IMR-90 (cell line): Measurements from ENCODE around the gene PLXNA4. TPM values are rescaled to one million over a fixed set of nuclear protein-coding genes. Genes with fewer than 3 reads are reported as not detected.

ENCODE experiments used
- ATAC-seq: fragments of 200-7000 bp; cut with Tn5 transposase; 2 replicates; pipeline ENCODE4 v1.9.1; 2020; ENCODE audit warnings: low read depth, mild to moderate bottlenecking, moderate library complexity
- BruUV-seq: library from RNA; stranded (reverse); fragments of 400-500 nt; replicated peaks from 2 replicates; lab custom pipeline; 2021; lab: Mats Ljungman, UMichigan
- CTCF ChIA-PET: fragments of 300-600 bp; formaldehyde crosslinking; extraction: SDS; loops from one replicate; lab custom pipeline; 2021; ENCODE audit warnings: antibody characterized with exemption; lab: Yijun Ruan, JAX
- POLR2A ChIA-PET: fragments of 300-600 bp; sonication (Branson Sonifier 250); formaldehyde crosslinking; loops from one replicate; lab custom pipeline; 2022; ENCODE audit warnings: antibody characterized with exemption; ENCODE audit not compliant: unreplicated experiment; lab: Charles Lee
- DNase-seq: peaks from one replicate; pipeline ENCODE4 v3.0.0; 2013
- H2AFZ ChIP-seq: replicated peaks from 2 replicates; pipeline ENCODE3; 2013; ENCODE audit warnings: low read length, mild to moderate bottlenecking; ENCODE audit not compliant: poor library complexity
- H2AK5ac ChIP-seq: 2 replicates; pipeline ENCODE4 v1.6.1; 2013; ENCODE audit warnings: low read depth, low read length, inconsistent platforms
- H2AK9ac ChIP-seq: replicated peaks from 2 replicates; pipeline ENCODE3; 2013; ENCODE audit warnings: mild to moderate bottlenecking, low read depth, low read length, moderate library complexity; ENCODE audit not compliant: poor library complexity
- H2BK120ac ChIP-seq: 2 replicates; pipeline ENCODE4 v1.6.1; 2013; ENCODE audit warnings: low read depth, low read length, inconsistent platforms
- H2BK15ac ChIP-seq: 3 replicates; pipeline ENCODE4 v1.6.1; 2013; ENCODE audit warnings: low read depth, low read length, inconsistent platforms
- H2BK20ac ChIP-seq: 2 replicates; pipeline ENCODE4 v1.6.1; 2013; ENCODE audit warnings: low read depth, mild to moderate bottlenecking, inconsistent platforms, low read length, moderate library complexity
- H2BK5ac ChIP-seq: 2 replicates; pipeline ENCODE4 v1.6.1; 2013; ENCODE audit warnings: mild to moderate bottlenecking, low read depth, low read length, inconsistent platforms; ENCODE audit not compliant: poor library complexity, severe bottlenecking
- H3K14ac ChIP-seq: replicated peaks from 2 replicates; pipeline ENCODE4 v1.6.1; 2013; ENCODE audit warnings: low read depth, low read length, inconsistent platforms
- H3K18ac ChIP-seq: 2 replicates; pipeline ENCODE4 v1.6.1; 2013; ENCODE audit warnings: low read depth, low read length, control low read depth
- H3K23ac ChIP-seq: 2 replicates; pipeline ENCODE4 v1.6.1; 2013; ENCODE audit warnings: low read depth, low read length, inconsistent platforms
- H3K27ac ChIP-seq: 2 replicates; pipeline ENCODE4 v1.5.1; 2013; ENCODE audit warnings: mild to moderate bottlenecking, control low read depth, low read length; ENCODE audit not compliant: insufficient read depth
- H3K27me3 ChIP-seq: 2 replicates; pipeline ENCODE4 v1.6.1; 2013; ENCODE audit warnings: low read length; ENCODE audit not compliant: control insufficient read depth, insufficient read depth
- H3K36me3 ChIP-seq: 2 replicates; pipeline ENCODE4 v1.6.1; 2013; ENCODE audit warnings: low read length, mixed read lengths; ENCODE audit not compliant: control insufficient read depth, insufficient read depth
- H3K4ac ChIP-seq: 2 replicates; pipeline ENCODE4 v1.6.1; 2013; ENCODE audit warnings: low read depth, low read length, inconsistent platforms
- H3K4me1 ChIP-seq: 2 replicates; pipeline ENCODE4 v1.6.1; 2013; ENCODE audit warnings: low read length, mixed read lengths; ENCODE audit not compliant: control insufficient read depth, insufficient read depth
- H3K4me2 ChIP-seq: 2 replicates; pipeline ENCODE4 v1.6.1; 2013; ENCODE audit warnings: low read depth, mild to moderate bottlenecking, control low read depth, low read length, moderate library complexity
- H3K4me3 ChIP-seq: 2 replicates; pipeline ENCODE4 v1.5.1; 2013; ENCODE audit warnings: low read depth, mild to moderate bottlenecking, control low read depth, low read length, moderate library complexity; ENCODE audit not compliant: insufficient read depth
- H3K56ac ChIP-seq: 2 replicates; pipeline ENCODE4 v1.6.1; 2013; ENCODE audit warnings: low read length, inconsistent platforms; ENCODE audit not compliant: insufficient read depth; ENCODE audit errors: extremely low read depth
- H3K79me1 ChIP-seq, 2 experiments: 2 replicates each; pipeline ENCODE4 v1.6.1; 2013; ENCODE audit warnings: low read length in 2 of 2, inconsistent platforms in 1 of 2, low read depth in 1 of 2
- H3K9ac ChIP-seq: 2 replicates; pipeline ENCODE4 v1.6.1; 2013; ENCODE audit warnings: low read depth, low read length, control low read depth
- H3K9me1 ChIP-seq: 2 replicates; pipeline ENCODE4 v1.6.1; 2013; ENCODE audit warnings: low read length, inconsistent platforms; ENCODE audit not compliant: insufficient read depth
- H3K9me3 ChIP-seq: 2 replicates; pipeline ENCODE4 v1.6.1; 2013; ENCODE audit warnings: low read length; ENCODE audit not compliant: control insufficient read depth, insufficient read depth
- H4K20me1 ChIP-seq: 2 replicates; pipeline ENCODE4 v1.6.1; 2013; ENCODE audit warnings: low read length, inconsistent platforms; ENCODE audit not compliant: insufficient read depth
- H4K5ac ChIP-seq: 2 replicates; pipeline ENCODE4 v1.6.1; 2013; ENCODE audit warnings: mild to moderate bottlenecking, low read depth, low read length, control low read depth
- H4K8ac ChIP-seq, 2 experiments: 2 replicates each; pipeline ENCODE4 v1.6.1; 2013; ENCODE audit warnings: low read depth in 2 of 2, low read length in 2 of 2, control low read depth in 1 of 2, inconsistent platforms in 1 of 2
- H4K91ac ChIP-seq: 2 replicates; pipeline ENCODE4 v1.6.1; 2013; ENCODE audit warnings: low read depth, low read length, inconsistent platforms; ENCODE audit not compliant: insufficient read depth
- BHLHE40 ChIP-seq: fragments of 150-350 bp; IDR thresholded peaks from 2 replicates; pipeline ENCODE4 v1.6.1; 2016; ENCODE audit warnings: mild to moderate bottlenecking, low read depth, low read length
- CEBPB ChIP-seq: IDR thresholded peaks from 2 replicates; pipeline ENCODE4 v1.6.1; 2012; ENCODE audit warnings: low read depth, low read length, improper control_type of control experiment
- CHD1 ChIP-seq: IDR thresholded peaks from 2 replicates; pipeline ENCODE4 v1.6.1; 2012; ENCODE audit warnings: low read depth, low read length, improper control_type of control experiment
- CTCF ChIP-seq: conservative IDR thresholded peaks from 2 replicates; pipeline ENCODE4 v1.5.1; 2012; ENCODE audit warnings: mild to moderate bottlenecking, low read depth, low read length, improper control_type of control experiment
- ELK1 ChIP-seq: fragments of 150-350 bp; IDR thresholded peaks from 2 replicates; pipeline ENCODE4 v1.6.1; 2016; ENCODE audit warnings: low read depth, mild to moderate bottlenecking, low read length, moderate library complexity, borderline replicate concordance
- FOS ChIP-seq: fragments of 150-350 bp; IDR thresholded peaks from 2 replicates; pipeline ENCODE4 v1.6.1; 2016; ENCODE audit warnings: low read depth, low read length
- MXI1 ChIP-seq: IDR thresholded peaks from 2 replicates; pipeline ENCODE4 v1.6.1; 2012; ENCODE audit warnings: low read depth, mild to moderate bottlenecking, low read length, moderate library complexity, borderline replicate concordance
- NFE2L2 ChIP-seq: fragments of 150-350 bp; IDR thresholded peaks from 2 replicates; pipeline ENCODE4 v1.6.1; 2016; ENCODE audit warnings: low read depth, mild to moderate bottlenecking, low read length
- POLR2A ChIP-seq: IDR thresholded peaks from 2 replicates; pipeline ENCODE4 v1.6.1; 2012; ENCODE audit warnings: mild to moderate bottlenecking, low read depth, low read length
- RCOR1 ChIP-seq: IDR thresholded peaks from 2 replicates; pipeline ENCODE4 v1.6.1; 2012; ENCODE audit warnings: mild to moderate bottlenecking, low read length, improper control_type of control experiment; ENCODE audit not compliant: insufficient replicate concordance
- RFX5 ChIP-seq: IDR thresholded peaks from 2 replicates; pipeline ENCODE4 v1.8.0; 2012; ENCODE audit warnings: low read depth, mild to moderate bottlenecking, low read length, moderate library complexity
- SMC3 ChIP-seq: fragments of 150-350 bp; IDR thresholded peaks from 2 replicates; pipeline ENCODE4 v1.6.1; 2016; ENCODE audit warnings: low read depth, mild to moderate bottlenecking, antibody characterized with exemption, low read length, moderate library complexity
- USF2 ChIP-seq: fragments of 150-350 bp; IDR thresholded peaks from 2 replicates; pipeline ENCODE4 v1.6.1; 2017; ENCODE audit warnings: mild to moderate bottlenecking, antibody characterized with exemption, low read length, low read depth
- WGBS, 2 experiments: methylation state at CpG; one replicate each; pipeline versions ENCODE4 v1.1.5 to v1.1.7; 2013; ENCODE audit warnings: missing lambda C conversion rate in 2 of 2; ENCODE audit not compliant: insufficient read length in 1 of 2; ENCODE audit errors: extremely low coverage in 2 of 2; 5-methylcytosine and 5-hydroxymethylcytosine counted together
- dilution Hi-C: fragments of 300-500 bp; cut with HindIII; formaldehyde crosslinking; loops from one replicate; pipeline ENCODE4 v1.14.3; 2018; ENCODE audit warnings: low sequenced_read_pairs; ENCODE audit not compliant: unreplicated experiment
- in situ Hi-C: fragments of 300-500 bp; cut with MboI; formaldehyde crosslinking; loops from 3 replicates; pipeline ENCODE4 v1.14.3; 2019; ENCODE audit warnings: low sequenced_read_pairs, inconsistent platforms, mixed read lengths
- intact Hi-C: fragments of 100-400 bp; cut with micrococcal nuclease; formaldehyde crosslinking; loops from 2 replicates; pipeline ENCODE4 v1.10.0; 2022
- polyA plus RNA-seq, 3 experiments: library from polyadenylated mRNA; depleted of rRNA; stranded (reverse); fragments of >200 nt; gene quantifications; 2 replicates each; pipeline ENCODE4 v1.2.3, GENCODE V29; 2012; ENCODE audit warnings: low replicate concordance in 1 of 3
- total RNA-seq: library from RNA; depleted of rRNA; stranded (reverse); fragments of >200 nt; gene quantifications from 2 replicates; pipeline ENCODE4 v1.2.3, GENCODE V29; 2012

PLXNA4 gene
- total and polyA plus RNA-seq, 2 of the 4 experiments (the other 2 are of a cell fraction) = under 0.01 TPM

- H2BK5ac ChIP-seq = no peak overlapping the region
- H2BK15ac ChIP-seq = no peak overlapping the region
- H3K9ac ChIP-seq = no peak overlapping the region
- BruUV-seq = no TSS peak
- H3K18ac ChIP-seq = no peak overlapping the region
- no peaks in the 10 kb centered on the region for H3K27me3 ChIP-seq
- no peak overlapping the region for H2AK5ac ChIP-seq
- no peak overlapping the region for H3K4me2 ChIP-seq
- POLR2A ChIA-PET = no interaction called here
- no peak overlapping the region for H2AK9ac ChIP-seq
- no CpG with 5 or more reads among the region's 2 CpGs for WGBS, 2 experiments
- DNase-seq (no peak), ATAC-seq (no peak)
- no peak overlapping the region for H3K23ac ChIP-seq
- no peak overlapping the region for H3K27ac ChIP-seq
- no peak overlapping the region for H3K4me3 ChIP-seq
- TF ChIP-seq FOS (no peak), ELK1 (no peak), MXI1 (no peak), CEBPB (no peak), NFE2L2 (no peak), POLR2A (no peak), SMC3 (no peak), CHD1 (no peak), CTCF (no peak), BHLHE40 (no peak), RCOR1 (no peak), USF2 (no peak), RFX5 (no peak)
- CTCF ChIA-PET = no interaction called here
- H2BK120ac ChIP-seq = no peak overlapping the region
- in situ Hi-C loops (no loop called here), dilution Hi-C loops (no loop called here), intact Hi-C loops (no loop called here)
- H3K79me1 ChIP-seq = no peaks in the 10 kb centered on the region
- H3K14ac ChIP-seq = no peak overlapping the region
- no peak overlapping the region for H2AFZ ChIP-seq
- no peaks in the 10 kb centered on the region for H3K4me1 ChIP-seq
- H3K4ac ChIP-seq = no peak overlapping the region
- no peak overlapping the region for H4K91ac ChIP-seq
- H3K56ac ChIP-seq = no peak overlapping the region
- H4K20me1 ChIP-seq = no peaks in the 10 kb centered on the region
- no peak overlapping the region for H4K5ac ChIP-seq
- no peaks in the 10 kb centered on the region for H3K36me3 ChIP-seq
- no peaks in the 10 kb centered on the region for H3K9me1 ChIP-seq
- no peaks in the 10 kb centered on the region for H3K9me3 ChIP-seq
- no peak overlapping the region for H2BK20ac ChIP-seq
- no peak overlapping the region for H4K8ac ChIP-seq
Measured at GRCh38 chr7:132420527-132420926, 155.7 kb downstream of the PLXNA4 start.
